ENCODE data around the gene MTMR1.

The MTMR1 gene

GRCh38 chrX:150805736-150806135 lies 112.5 kb downstream of the MTMR1 start:
- DNase-seq = no peak

GRCh38 chrX:150806827-150807226 lies 113.6 kb downstream of the MTMR1 start:
- DNase-seq = no peak

GRCh38 chrX:150813922-150814321 lies 120.7 kb downstream of the MTMR1 start:
- no peak for DNase-seq

Data from activated naive CD4-positive, alpha-beta T cell treated with anti-CD3 and anti-CD28 coated beads, Interleukin-2, amount 50 U/mL, for 16 hours (primary cell).